GM19395 (cell line): ENCODE results near the gene FAAP100.
"Not testable (repeated sequence)": the region's sequence is repeated elsewhere in the genome, so short reads cannot be mapped to it uniquely, and the experiment has no call there.

Experiments used
- ATAC-seq: cut with Tn5 transposase; IDR thresholded peaks from one replicate; pipeline ENCODE4 v1.9.1; 2021; ENCODE audit warnings: mild to moderate bottlenecking, moderate library complexity; ENCODE audit not compliant: unreplicated experiment

The FAAP100 gene, protein sequence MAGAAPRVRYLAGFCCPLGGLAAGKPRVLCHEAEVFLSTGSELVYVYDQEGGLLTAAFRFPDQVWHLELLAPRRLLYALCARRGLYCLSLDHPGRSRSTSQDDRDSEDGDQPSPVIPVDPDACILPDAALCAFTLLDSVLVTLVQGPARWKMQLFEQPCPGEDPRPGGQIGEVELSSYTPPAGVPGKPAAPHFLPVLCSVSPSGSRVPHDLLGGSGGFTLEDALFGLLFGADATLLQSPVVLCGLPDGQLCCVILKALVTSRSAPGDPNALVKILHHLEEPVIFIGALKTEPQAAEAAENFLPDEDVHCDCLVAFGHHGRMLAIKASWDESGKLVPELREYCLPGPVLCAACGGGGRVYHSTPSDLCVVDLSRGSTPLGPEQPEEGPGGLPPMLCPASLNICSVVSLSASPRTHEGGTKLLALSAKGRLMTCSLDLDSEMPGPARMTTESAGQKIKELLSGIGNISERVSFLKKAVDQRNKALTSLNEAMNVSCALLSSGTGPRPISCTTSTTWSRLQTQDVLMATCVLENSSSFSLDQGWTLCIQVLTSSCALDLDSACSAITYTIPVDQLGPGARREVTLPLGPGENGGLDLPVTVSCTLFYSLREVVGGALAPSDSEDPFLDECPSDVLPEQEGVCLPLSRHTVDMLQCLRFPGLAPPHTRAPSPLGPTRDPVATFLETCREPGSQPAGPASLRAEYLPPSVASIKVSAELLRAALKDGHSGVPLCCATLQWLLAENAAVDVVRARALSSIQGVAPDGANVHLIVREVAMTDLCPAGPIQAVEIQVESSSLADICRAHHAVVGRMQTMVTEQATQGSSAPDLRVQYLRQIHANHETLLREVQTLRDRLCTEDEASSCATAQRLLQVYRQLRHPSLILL

DNA sequence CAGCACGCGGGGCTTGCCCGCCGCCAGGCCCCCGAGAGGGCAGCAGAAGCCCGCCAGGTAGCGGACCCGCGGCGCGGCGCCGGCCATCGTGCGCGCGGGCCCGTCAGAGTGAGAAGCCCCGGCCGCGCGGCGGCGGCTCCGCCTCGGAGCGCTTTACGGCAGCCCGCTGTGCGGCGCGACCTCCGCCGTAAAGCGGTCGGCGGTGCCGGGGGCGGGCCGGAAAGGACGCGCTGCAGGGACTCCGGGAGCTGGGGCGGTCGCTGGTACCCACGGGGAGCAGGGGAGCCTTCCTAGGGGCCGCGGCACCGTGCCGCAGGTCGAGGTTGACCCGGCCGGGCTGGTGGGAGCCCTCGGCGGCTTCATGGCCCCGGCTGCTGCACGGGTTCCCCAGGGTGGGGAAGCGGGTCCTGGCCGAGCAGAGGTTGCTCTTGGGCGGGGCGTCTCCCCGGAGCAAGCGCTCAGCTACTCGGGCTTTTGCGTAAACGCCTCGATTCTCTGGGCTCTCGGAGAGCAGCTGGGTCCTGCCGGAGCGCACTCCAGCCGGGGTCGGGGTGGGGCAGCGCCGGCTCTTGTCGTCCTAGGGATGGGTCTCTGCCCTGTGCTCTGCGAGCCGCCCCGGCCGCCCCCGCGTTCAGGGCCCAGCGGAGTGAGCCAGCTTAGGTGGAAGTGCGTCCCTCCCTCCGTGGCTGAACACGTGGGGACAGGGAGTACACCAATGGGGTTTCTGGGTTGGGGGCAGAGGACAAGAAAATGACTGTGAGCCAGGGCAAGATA, at the start of gene FAAP100:
Gene FAAP100, minus strand, starts transcription at position 110 of the 774 bp plus-strand sequence. Its CDS starts 23 bp downstream, at position 87.
- ATAC-seq = peak; percentile 52

GRCh38 chr17:81601525-81602120, 49.5 kb upstream of the FAAP100 start:
- ATAC-seq = no peak

- ATAC-seq = no peak
Measured at GRCh38 chr17:81599719-81600486, 47.8 kb upstream of the FAAP100 start.

- ATAC-seq = no peak
Measured at GRCh38 chr17:81593105-81593871, 41.1 kb upstream of the FAAP100 start.

- no peak for ATAC-seq
Measured at GRCh38 chr17:81591971-81592370, 39.8 kb upstream of the FAAP100 start.

- ATAC-seq = no peak
Measured at GRCh38 chr17:81590121-81590520, 38.0 kb upstream of the FAAP100 start.

DNA sequence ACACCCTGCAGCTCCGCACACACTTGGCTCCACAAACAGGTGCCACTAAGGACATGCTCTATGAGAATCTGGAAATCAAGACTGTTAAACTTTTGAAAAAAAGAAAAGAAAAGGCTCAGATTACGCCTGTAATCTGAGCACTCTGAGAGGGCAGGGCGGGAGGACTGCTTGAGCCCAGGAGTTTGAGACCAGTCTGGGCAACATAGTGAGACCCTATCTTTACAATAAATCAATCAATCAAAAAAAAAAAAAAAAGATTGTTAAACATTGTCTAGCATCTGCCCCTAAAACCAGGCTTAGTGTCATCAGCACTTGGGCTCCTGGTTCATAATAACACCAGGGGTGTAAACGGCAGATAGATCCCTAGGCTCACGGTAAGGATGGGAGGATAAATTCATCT, 37.5 kb upstream of the FAAP100 start:
- ATAC-seq = no peak

GRCh38 chr17:81586096-81586495, 33.9 kb upstream of the FAAP100 start:
- no peak for ATAC-seq

- ATAC-seq = not testable (repeated sequence)
Measured at GRCh38 chr17:81584771-81585170, 32.6 kb upstream of the FAAP100 start.

DNA sequence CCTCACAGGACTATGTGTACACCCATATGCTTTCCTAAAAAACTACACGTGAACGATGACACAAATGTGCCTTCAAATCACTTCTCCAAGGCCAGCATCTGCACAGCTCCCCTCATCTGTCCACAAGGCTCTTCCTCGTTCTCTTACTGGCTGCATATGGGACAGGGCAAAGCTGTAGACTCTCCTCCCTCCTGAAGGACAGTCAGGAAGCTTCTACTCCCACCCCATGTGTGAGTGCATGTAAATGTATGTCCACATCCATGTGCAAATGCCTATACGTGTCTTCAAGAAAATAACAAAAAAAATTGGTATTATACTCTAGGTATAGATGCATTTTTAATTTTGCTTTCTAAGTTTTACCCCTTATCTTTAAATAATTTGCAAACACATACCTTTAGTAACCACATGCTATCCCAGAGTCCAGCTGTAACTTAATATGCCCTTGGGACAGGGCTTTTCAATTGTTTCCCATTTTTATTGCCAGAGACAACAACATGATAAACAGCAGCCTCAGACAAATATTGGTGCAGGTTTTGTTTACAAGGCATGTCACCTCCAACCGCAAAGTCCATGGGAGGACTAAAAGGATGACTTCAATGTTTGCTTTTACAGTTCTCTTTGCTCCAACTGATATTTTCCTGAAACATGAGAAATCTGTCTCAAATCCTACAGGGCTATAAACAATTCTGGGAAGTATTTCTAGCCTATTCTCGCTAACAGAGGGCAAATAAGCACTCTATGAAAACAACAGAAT, 31.6 kb upstream of the FAAP100 start:
- ATAC-seq = no peak

- no peak for ATAC-seq
Measured at GRCh38 chr17:81582749-81583148, 30.6 kb upstream of the FAAP100 start.

DNA sequence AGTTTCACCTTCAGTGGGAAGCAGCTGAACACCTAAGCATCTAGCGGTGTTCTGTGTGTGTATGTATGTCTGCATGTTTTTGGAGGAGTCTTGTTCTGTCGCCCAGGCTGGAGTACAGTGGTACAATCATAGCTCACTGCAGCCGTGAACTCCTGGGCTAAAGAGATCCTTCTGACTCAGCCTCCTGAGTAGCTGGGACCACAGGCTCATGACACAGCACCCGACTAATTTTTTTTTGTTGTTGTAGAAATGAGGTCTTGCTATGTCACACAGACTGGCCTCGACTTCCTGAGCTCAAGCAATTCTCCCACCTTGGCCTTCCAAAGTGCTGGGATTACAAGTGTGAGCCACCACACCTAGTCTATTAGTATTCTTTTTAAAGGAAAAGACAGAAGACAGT, 30.2 kb upstream of the FAAP100 start:
- no peak for ATAC-seq

- ATAC-seq = no peak
Measured at GRCh38 chr17:81581758-81582157, 29.6 kb upstream of the FAAP100 start.

DNA sequence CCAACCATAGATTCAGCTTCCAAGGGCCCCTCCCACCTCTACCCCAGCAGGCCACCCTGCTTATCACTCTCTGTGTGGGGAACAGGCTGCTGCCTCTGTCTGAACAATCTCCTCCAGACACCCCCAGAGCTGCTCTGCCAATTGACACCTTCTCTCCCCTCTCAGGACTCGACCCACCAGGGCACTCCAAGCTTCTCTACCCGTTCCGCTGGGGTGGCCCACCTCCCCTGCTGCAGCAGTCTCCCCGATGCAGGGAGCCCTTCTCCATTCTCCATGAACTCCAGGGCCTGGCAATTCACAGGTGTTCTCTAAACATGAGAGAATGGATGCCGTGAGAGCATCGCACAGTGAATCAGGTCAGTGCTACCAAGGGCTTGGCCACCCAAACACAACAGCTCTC, 28.3 kb upstream of the FAAP100 start:
- ATAC-seq = no peak

- no peak for ATAC-seq
Measured at GRCh38 chr17:81579821-81580321, 27.7 kb upstream of the FAAP100 start.

- no peak for ATAC-seq
Measured at GRCh38 chr17:81579298-81579697, 27.1 kb upstream of the FAAP100 start.

DNA sequence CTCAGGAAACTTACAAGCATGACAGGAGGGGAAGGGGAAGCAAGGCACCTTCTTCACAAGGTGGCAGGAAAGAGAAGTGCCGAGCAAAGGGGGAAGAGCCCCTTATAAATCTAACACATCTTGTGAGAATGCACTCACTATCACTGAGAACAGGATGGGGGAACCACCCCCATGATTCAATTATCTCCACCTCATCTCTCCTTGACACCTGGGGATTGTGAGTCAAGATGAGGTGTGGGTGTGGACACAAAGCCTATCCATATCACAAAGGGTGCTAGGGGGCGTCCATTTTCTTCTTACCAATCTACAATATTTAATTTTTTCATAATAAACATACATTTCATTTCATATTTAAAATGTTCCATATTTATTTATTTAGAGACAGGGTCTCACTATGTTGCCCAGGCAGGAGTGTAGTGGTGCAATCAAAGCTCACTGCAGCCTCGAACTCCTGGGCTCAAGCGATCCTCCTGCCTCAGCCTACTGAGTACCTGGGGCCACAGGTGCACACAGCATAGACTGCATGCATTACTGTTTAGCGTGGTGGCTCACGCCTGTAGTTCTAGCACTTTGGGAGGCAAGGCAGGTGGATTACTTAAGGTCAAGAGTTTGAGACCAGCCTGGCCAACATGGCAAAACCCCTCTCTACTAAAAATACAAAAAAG, 26.5 kb upstream of the FAAP100 start:
- ATAC-seq = no peak

DNA sequence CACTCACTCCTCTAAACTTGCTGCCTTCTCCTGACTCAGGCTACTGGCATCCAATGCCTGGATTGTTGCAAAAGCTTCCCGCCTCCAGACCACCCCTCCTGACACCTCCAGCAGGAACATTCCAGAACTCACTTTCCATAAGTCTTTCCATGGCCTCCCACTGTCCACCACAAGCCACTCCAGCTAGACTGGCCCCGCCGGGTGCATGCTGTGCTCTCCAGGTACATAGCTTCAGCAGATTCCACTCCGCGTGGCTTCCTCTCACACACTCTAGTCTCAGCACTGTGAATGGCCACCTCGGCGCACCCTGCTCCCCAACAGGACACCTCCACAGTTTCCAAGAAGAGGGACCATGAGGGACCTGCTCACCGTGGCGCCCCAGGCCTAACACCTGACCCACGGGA, 25.9 kb upstream of the FAAP100 start:
- ATAC-seq = no peak
